MCF 10A (cell line): ENCODE measurements around the gene NAA30. TPM values are rescaled to one million over a fixed set of nuclear protein-coding genes. Genes with fewer than 3 reads are reported as not detected.
A peak's percentile ranks its signal among the peaks of the same experiment; 100 is the strongest.
"Not testable (repeated sequence)": the region's sequence is repeated elsewhere in the genome, so short reads cannot be mapped to it uniquely, and the experiment has no call there.

Source experiments
- Bru-seq: library from RNA; stranded (reverse); fragments of 400-500 nt; gene quantifications from one replicate; lab custom pipeline; 2021; lab: Mats Ljungman, UMichigan
- BruChase-seq, 2 experiments: library from RNA; stranded (reverse); fragments of 400-500 nt; gene quantifications; one replicate each; lab custom pipeline; 2021; lab: Mats Ljungman, UMichigan
- BruUV-seq: library from RNA; stranded (reverse); fragments of 400-500 nt; replicated peaks from 2 replicates; lab custom pipeline; 2021; lab: Mats Ljungman, UMichigan
- CTCF ChIA-PET: fragments of 300-600 bp; sonication (Branson Sonifier 250); formaldehyde crosslinking; extraction: SDS; loops from one replicate; lab custom pipeline; 2021; ENCODE audit warnings: antibody characterized with exemption, inconsistent platforms; lab: Yijun Ruan, JAX
- POLR2A ChIA-PET: fragments of 300-600, 350-650 bp; sonication (Branson Sonifier 250); formaldehyde crosslinking; extraction: SDS; loops from one replicate; lab custom pipeline; 2020; ENCODE audit warnings: antibody characterized with exemption, inconsistent platforms; lab: Yijun Ruan, JAX
- DNase-seq: peaks from one replicate; pipeline ENCODE4 v3.0.0-alpha.2; 2018; ENCODE audit not compliant: unreplicated experiment
- H3K27ac Mint-ChIP-seq: one replicate; pipeline ENCODE4 v1.8.0; 2022; ENCODE audit warnings: mild to moderate bottlenecking, low read depth, mixed read lengths; ENCODE audit not compliant: unreplicated experiment
- H3K27me3 Mint-ChIP-seq: one replicate; pipeline ENCODE4 v1.8.0; 2022; ENCODE audit warnings: mixed read lengths; ENCODE audit not compliant: insufficient read depth, unreplicated experiment
- H3K36me3 Mint-ChIP-seq: one replicate; pipeline ENCODE4 v1.8.0; 2022; ENCODE audit warnings: mild to moderate bottlenecking, moderate library complexity, mixed read lengths; ENCODE audit not compliant: insufficient read depth, unreplicated experiment
- H3K4me1 Mint-ChIP-seq: one replicate; pipeline ENCODE4 v1.8.0; 2022; ENCODE audit warnings: mixed read lengths; ENCODE audit not compliant: insufficient read depth, unreplicated experiment
- H3K4me3 Mint-ChIP-seq: one replicate; pipeline ENCODE4 v1.8.0; 2022; ENCODE audit warnings: mild to moderate bottlenecking, moderate library complexity, mixed read lengths; ENCODE audit not compliant: unreplicated experiment
- H3K9me3 Mint-ChIP-seq: one replicate; pipeline ENCODE4 v1.8.0; 2022; ENCODE audit warnings: mixed read lengths; ENCODE audit not compliant: unreplicated experiment
- CTCF ChIP-seq: fragments of 200-600 bp; IDR thresholded peaks from one replicate; pipeline ENCODE4 v1.8.0; 2022; ENCODE audit warnings: antibody characterized with exemption, mild to moderate bottlenecking; ENCODE audit not compliant: unreplicated experiment
- intact Hi-C: fragments of 100-400 bp; cut with micrococcal nuclease; formaldehyde crosslinking; loops from 2 replicates; pipeline ENCODE4 v1.14.1; 2022
- long read RNA-seq: library from polyadenylated mRNA; stranded (forward); transcript quantifications from one replicate; pipeline ENCODE4 v2.0.0, GENCODE V29; 2022
- total RNA-seq: library from RNA; stranded (reverse); gene quantifications from 2 replicates; pipeline ENCODE4 v1.2.3, GENCODE V29; 2022

Gene NAA30
- total RNA-seq (21.1 and 25.3 TPM in 2 replicates), Bru-seq, nascent RNA (percentile 86 among the genes with signal in this experiment), BruChase-seq, experiment 1, labeled RNA remaining after a 6-hour chase (percentile 88 among the genes with signal in this experiment), BruChase-seq, experiment 2, labeled RNA remaining after a 2-hour chase (percentile 94 among the genes with signal in this experiment)
- long read RNA-seq, full-length matches to known transcripts = 132 of 146 reads
- long read RNA-seq, partial matches to known transcripts = 9 of 146 reads
- long read RNA-seq, other reads (novel, unspliced or antisense) = 5 of 146 reads

GRCh38 chr14:57390037-57390805 is at the start of gene NAA30:
Gene NAA30 (plus strand): TSS chr14:57390586. CDS start chr14:57390958, 372 bp downstream.
- CTCF ChIA-PET = interaction anchor here (0.6 to 1.6 kb wide), 5 partner anchors 10 to 190 kb away, joined by 3 to 6 read pairs (median 3); partner anchors contain the start of genes AP5M1 and EXOC5
- intact Hi-C loops = no loop called here
- TF ChIP-seq CTCF = no peak
- peak; percentile 96 for DNase-seq
- peak within 1 kb of the TSS; percentile 84 for H3K27ac Mint-ChIP-seq
- H3K4me3 Mint-ChIP-seq = peak within 1 kb of the TSS; percentile 93
- TSS peak; percentile 69 for BruUV-seq
- H3K27me3 Mint-ChIP-seq = no peaks in the 10 kb centered on the region
- H3K36me3 Mint-ChIP-seq = peaks cover 19% of the 10 kb centered on the region
- POLR2A ChIA-PET = interaction anchor here (0.6 to 3.1 kb wide), 25 partner anchors 7 to 1790 kb away, joined by 3 to 44 read pairs (median 4); partner anchors contain the start of genes ACTR10, AP5M1, ARID4A and EXOC5
- peaks cover 7% of the 10 kb centered on the region for H3K4me1 Mint-ChIP-seq
- H3K9me3 Mint-ChIP-seq = no peaks in the 10 kb centered on the region

- POLR2A ChIA-PET, H3K27ac Mint-ChIP-seq: not testable (repeated sequence)
Observed at GRCh38 chr14:57343545-57344297, 46.7 kb upstream of the NAA30 start.

GRCh38 chr14:57345106-57345505 is 45.3 kb upstream of the NAA30 start:
- no TSS peak for BruUV-seq
- DNase-seq = no peak
- H3K27me3 Mint-ChIP-seq = no peaks in the 10 kb centered on the region
- H3K9me3 Mint-ChIP-seq = peaks cover 7% of the 10 kb centered on the region
- H3K27ac Mint-ChIP-seq = no peak overlapping the region
- peaks cover 10% of the 10 kb centered on the region for H3K4me1 Mint-ChIP-seq
- POLR2A ChIA-PET = interaction anchor here (0.7 kb wide), 1 partner anchor 12 kb away, joined by 3 read pairs; no protein-coding TSS in a partner anchor
- no peak for TF ChIP-seq CTCF
- CTCF ChIA-PET = interaction anchor here (0.6 to 1.2 kb wide), 4 partner anchors 10 to 237 kb away, joined by 3 read pairs; no protein-coding TSS in a partner anchor
- no peaks in the 10 kb centered on the region for H3K36me3 Mint-ChIP-seq
- intact Hi-C loops = no loop called here
- H3K4me3 Mint-ChIP-seq = no peak overlapping the region

More at GRCh38 chr14:57343545-57344297, 46.7 kb upstream of the NAA30 start:
- H3K4me3 Mint-ChIP-seq, DNase-seq, H3K9me3 Mint-ChIP-seq, BruUV-seq, intact Hi-C loops, H3K4me1 Mint-ChIP-seq, H3K36me3 Mint-ChIP-seq, H3K27me3 Mint-ChIP-seq, CTCF ChIA-PET: not testable (repeated sequence)

- POLR2A ChIA-PET = no interaction called here
Observed at GRCh38 chr14:57346741-57347140, 43.6 kb upstream of the NAA30 start.

More at GRCh38 chr14:57346741-57347140, 43.6 kb upstream of the NAA30 start:
- Mint-ChIP-seq H3K27ac (no peak overlapping the region), H3K9me3 (peaks cover 7% of the 10 kb centered on the region), H3K36me3 (no peaks in the 10 kb centered on the region), H3K27me3 (no peaks in the 10 kb centered on the region), H3K4me3 (no peak overlapping the region), H3K4me1 (peaks cover 10% of the 10 kb centered on the region)
- CTCF ChIA-PET = interaction anchor here (0.7 kb wide), 1 partner anchor 21 kb away, joined by 3 read pairs; no protein-coding TSS in a partner anchor
- intact Hi-C loops = no loop called here
- TF ChIP-seq CTCF = no peak
- DNase-seq = no peak
- no TSS peak for BruUV-seq
